BJ (cell line): ENCODE results near the gene FLNB. TPM values are rescaled to one million over a fixed set of nuclear protein-coding genes. Genes with fewer than 3 reads are reported as not detected.

Source experiments
- CTCF ChIA-PET: fragments of 350-600 bp; formaldehyde crosslinking; extraction: SDS; loops from one replicate; lab custom pipeline; 2021; ENCODE audit warnings: antibody characterized with exemption, inconsistent platforms; lab: Yijun Ruan, JAX
- POLR2A ChIA-PET: fragments of 300-600 bp; sonication (Branson Sonifier 250); formaldehyde crosslinking; extraction: SDS; loops from one replicate; lab custom pipeline; 2021; ENCODE audit warnings: antibody characterized with exemption; lab: Charles Lee
- DNase-seq: peaks from one replicate; pipeline ENCODE4 v3.0.0-alpha.2; 2011; ENCODE audit warnings: low read depth
- H3K27me3 ChIP-seq: 2 replicates; pipeline ENCODE4 v1.6.0; 2011; ENCODE audit warnings: low read length; ENCODE audit not compliant: control insufficient read depth, insufficient read depth
- H3K36me3 ChIP-seq: 2 replicates; pipeline ENCODE4 v1.5.1; 2011; ENCODE audit warnings: low read length; ENCODE audit not compliant: control insufficient read depth, insufficient read depth
- H3K4me3 ChIP-seq: 2 replicates; pipeline ENCODE4 v1.5.1; 2011; ENCODE audit warnings: low read depth, mild to moderate bottlenecking, control low read depth, low read length
- polyA plus RNA-seq: library from polyadenylated mRNA; depleted of rRNA; stranded (reverse); fragments of >200 nt; gene quantifications from 2 replicates; pipeline ENCODE4 v1.2.3, GENCODE V29; 2011
- TF ChIP-seq, protein P1 (sequence below): IDR thresholded peaks from 2 replicates; pipeline ENCODE4 v1.5.1; 2011; ENCODE audit warnings: low read depth, mild to moderate bottlenecking, control low read depth, inconsistent platforms, low read length, moderate library complexity; ENCODE audit not compliant: insufficient read depth

FLNB gene
- polyA plus RNA-seq, 1 experiment, result 111 TPM

DNA sequence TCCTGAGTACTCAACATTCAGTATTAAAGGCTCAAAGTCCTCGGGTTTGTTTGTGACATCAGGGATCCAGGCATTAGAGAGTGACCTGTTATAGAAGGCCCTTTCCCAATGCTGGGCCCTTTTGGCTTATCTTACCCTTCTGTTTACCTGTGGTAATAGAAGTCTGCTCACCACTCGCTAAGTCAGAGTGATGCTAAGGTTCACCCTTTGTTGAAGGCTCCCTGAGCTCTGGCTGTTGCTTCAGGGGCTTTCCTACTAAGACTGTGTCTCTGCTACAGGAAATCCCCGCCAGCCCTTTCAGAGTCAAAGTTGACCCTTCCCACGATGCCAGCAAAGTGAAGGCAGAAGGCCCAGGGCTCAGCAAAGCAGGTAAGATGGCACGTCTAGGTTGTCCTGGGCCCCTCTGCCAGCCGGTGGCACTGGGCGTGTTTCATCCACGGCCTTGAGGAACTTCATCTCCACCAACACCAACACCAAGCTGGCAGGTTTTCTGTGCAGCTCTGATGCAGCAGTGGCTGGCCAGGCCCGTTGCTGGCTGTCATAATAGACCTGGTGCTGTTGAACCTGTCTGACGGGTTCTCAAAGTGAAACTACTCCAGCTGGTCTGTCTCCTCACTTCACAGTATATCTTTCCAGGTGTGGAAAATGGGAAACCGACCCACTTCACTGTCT is 103.4 kb downstream of the FLNB start:
- Histone ChIP-seq H3K4me3 (no peak overlapping the region), H3K27me3 (no peaks in the 10 kb centered on the region), H3K36me3 (peaks cover 37% of the 10 kb centered on the region)
- DNase-seq, result no peak
- TF ChIP-seq, protein P1, sequence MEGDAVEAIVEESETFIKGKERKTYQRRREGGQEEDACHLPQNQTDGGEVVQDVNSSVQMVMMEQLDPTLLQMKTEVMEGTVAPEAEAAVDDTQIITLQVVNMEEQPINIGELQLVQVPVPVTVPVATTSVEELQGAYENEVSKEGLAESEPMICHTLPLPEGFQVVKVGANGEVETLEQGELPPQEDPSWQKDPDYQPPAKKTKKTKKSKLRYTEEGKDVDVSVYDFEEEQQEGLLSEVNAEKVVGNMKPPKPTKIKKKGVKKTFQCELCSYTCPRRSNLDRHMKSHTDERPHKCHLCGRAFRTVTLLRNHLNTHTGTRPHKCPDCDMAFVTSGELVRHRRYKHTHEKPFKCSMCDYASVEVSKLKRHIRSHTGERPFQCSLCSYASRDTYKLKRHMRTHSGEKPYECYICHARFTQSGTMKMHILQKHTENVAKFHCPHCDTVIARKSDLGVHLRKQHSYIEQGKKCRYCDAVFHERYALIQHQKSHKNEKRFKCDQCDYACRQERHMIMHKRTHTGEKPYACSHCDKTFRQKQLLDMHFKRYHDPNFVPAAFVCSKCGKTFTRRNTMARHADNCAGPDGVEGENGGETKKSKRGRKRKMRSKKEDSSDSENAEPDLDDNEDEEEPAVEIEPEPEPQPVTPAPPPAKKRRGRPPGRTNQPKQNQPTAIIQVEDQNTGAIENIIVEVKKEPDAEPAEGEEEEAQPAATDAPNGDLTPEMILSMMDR, result no peak
- ChIA-PET CTCF (no interaction called here), POLR2A (no interaction called here)

- peaks cover 37% of the 10 kb centered on the region for H3K36me3 ChIP-seq
- CTCF ChIA-PET, result no interaction called here
Measured at GRCh38 chr3:58112185-58112535, 103.9 kb downstream of the FLNB start.

DNA sequence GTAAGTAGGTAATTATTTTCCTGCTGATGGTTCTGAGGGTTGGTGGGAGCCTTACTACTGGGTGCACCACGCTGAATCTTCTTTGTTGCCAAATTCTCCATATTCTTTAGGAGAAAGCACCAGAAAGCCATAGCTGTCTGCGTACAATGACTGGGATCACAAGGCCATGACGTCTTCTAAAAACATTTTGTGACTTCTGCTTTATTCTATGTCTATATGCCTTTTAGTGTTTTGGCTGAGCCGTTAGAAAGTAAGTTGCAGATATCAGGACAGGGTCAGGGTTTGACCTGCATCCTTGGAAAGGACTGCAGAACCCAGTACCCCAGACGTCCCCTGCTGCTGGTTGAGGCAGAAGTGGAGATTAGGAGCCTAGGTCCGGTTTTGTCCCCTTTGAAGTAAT is 107.0 kb downstream of the FLNB start:
- Histone ChIP-seq H3K4me3 (no peak overlapping the region), H3K36me3 (peaks cover 30% of the 10 kb centered on the region), H3K27me3 (no peaks in the 10 kb centered on the region)
- no peak for DNase-seq
- ChIA-PET POLR2A (no interaction called here), CTCF (no interaction called here)
- TF ChIP-seq, protein P1, result no peak

More at GRCh38 chr3:58112185-58112535, 103.9 kb downstream of the FLNB start:
- no peak for DNase-seq
- H3K4me3 ChIP-seq, result no peak overlapping the region
- H3K27me3 ChIP-seq, result no peaks in the 10 kb centered on the region
- POLR2A ChIA-PET, result no interaction called here
- TF ChIP-seq, protein P1, result no peak

DNA sequence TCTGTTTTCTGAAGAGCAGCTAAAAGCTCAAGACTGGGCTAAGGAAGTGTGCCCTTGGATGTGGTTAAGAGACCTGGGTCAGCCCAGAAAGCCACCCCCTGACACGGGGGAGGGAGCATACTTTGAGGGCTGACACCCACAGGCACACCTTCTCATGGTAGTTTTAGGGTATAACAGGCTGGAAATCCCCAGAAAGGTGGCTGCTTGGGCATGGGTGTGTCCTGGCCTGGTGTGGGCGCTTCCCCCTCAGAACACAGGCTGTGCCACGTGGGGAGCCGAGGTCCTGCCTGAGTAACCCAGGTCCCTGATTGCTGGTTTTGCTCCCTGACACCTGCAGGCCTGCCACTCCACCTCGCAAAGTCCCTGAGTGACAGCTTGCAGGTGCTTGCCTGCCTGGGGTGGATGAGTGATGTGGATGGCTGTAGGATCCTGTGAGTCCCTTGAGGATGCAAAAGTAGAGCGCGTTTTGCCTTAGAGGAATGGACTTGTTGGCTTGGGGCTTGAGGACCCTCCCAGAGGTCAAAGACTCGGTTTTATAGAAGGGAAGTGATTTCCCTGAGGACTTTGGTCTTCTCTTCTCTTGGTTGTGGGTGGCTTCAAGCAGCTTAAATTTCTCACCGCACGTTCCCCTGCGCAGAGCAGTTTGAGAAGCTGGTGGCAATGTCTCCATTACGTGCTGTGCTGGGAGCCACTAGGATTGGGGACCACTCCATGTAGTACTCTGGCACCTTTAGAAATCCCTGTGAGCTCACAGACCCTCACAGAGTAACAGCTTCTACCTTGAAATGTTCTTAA is 108.1 kb downstream of the FLNB start:
- TF ChIP-seq, protein P1, result no peak
- Histone ChIP-seq H3K27me3 (no peaks in the 10 kb centered on the region), H3K4me3 (no peak overlapping the region), H3K36me3 (peaks cover 34% of the 10 kb centered on the region)
- DNase-seq, result no peak
- ChIA-PET CTCF (interaction anchor here (0.8 to 1.8 kb wide), 4 partner anchors 16 to 251 kb away, joined by 3 to 5 read pairs (median 4); partner anchors contain the start of gene FLNB), POLR2A (no interaction called here)

DNA sequence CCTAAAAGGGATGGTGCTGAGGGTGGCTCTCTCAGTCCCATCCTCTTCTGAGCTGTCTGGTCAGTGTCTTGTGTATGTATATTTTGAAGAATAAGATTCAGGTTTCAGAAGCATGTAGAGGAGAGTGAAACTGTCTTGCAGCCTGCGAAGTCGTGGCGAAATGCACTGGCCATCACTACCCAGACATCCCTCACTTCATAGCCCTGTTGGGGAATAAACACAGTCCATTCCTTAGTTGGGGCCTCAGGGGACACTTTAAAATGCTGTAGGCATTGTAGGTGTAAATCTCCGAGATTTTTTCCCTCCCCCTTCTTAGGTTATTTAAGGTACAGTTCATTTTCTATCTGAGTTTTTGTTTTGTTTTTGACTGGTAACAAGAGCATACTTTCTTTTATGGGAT is 108.8 kb downstream of the FLNB start:
- TF ChIP-seq, protein P1, result no peak
- peaks cover 32% of the 10 kb centered on the region for H3K36me3 ChIP-seq
- no peak overlapping the region for H3K4me3 ChIP-seq
- H3K27me3 ChIP-seq, result no peaks in the 10 kb centered on the region
- ChIA-PET CTCF (interaction anchor here (0.8 to 2.6 kb wide), 5 partner anchors 15 to 252 kb away, joined by 3 to 10 read pairs (median 4); partner anchors contain the start of gene FLNB), POLR2A (no interaction called here)
- DNase-seq, result no peak
